Esophagus mucosa (tissue), 1 donor: Measurements from ENCODE around the gene TFF1. TPM values are rescaled to one million over a fixed set of nuclear protein-coding genes. Genes with fewer than 3 reads are reported as not detected.
"Not testable (repeated sequence)": the region's sequence is repeated elsewhere in the genome, so short reads cannot be mapped to it uniquely, and the experiment has no call there.

Source experiments
- ATAC-seq: fragments of 200-7000 bp; cut with Tn5 transposase; one replicate; pipeline ENCODE4 v1.9.1; 2020
- total RNA-seq: library from RNA; stranded (reverse); gene quantifications from one replicate; pipeline ENCODE4 v1.2.4, GENCODE V29; 2023
- donor health status: DM: yes; HTN: yes; CAD: no.

TFF1 gene
- not detected for total RNA-seq

- ATAC-seq: peak; percentile 36
These were observed at the start of gene TFF1 for GRCh38 chr21:42366292-42367010. Gene TFF1, minus strand, starts transcription at chr21:42366535. Its CDS starts 40 bp downstream, at chr21:42366495.

DNA sequence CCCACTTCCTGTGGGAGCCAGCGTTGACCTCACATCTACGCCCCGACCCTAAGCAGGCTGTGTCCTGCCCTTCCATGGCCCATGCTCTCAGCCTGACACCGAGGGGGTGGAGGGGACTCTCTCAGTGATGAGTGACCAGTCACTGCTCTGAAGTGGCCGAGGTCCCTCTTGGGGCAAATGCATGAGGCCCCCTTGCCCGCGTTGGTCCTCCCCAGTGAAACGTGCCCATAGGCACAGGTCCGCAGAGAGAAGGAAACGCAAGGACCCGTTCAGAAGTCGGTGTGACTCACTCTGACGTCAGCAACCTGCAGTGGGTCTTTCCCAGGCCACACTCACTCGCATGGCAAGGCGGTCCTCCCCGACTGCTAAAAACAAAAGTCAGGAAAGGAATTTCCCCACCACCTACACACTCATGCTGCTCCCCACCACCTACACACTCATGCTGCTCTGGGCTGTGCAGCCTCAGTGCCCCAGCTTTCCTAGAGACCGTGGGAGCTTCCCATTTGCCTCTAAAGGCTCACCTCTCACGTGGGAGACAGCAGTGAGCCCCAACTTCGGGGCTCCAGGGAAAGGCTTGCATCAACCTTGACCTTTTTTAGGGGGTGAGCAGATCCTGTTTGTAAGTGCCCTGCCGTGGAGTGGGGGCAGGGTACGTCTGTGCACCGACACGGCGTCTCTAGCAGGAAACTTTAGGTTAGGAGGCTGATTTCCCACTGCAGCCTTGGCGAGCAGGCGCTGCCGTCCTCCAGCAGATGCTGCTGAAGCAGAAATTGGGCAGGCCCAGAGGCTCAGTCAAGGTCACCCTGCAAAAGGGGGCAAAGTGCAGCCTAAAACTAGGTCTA, 48.8 kb upstream of the TFF1 start:
- peak; percentile 62 for ATAC-seq

GRCh38 chr21:42414553-42414927, 48.2 kb upstream of the TFF1 start:
- no peak for ATAC-seq

GRCh38 chr21:42414066-42414465, 47.7 kb upstream of the TFF1 start:
- ATAC-seq: no peak

- ATAC-seq: no peak
These were observed 47.2 kb upstream of the TFF1 start for GRCh38 chr21:42413500-42413899.

GRCh38 chr21:42413093-42413492, 46.8 kb upstream of the TFF1 start:
- ATAC-seq: no peak

GRCh38 chr21:42412636-42412933, 46.2 kb upstream of the TFF1 start:
- no peak for ATAC-seq

GRCh38 chr21:42411891-42412635, 45.7 kb upstream of the TFF1 start:
- ATAC-seq: no peak

- ATAC-seq: peak; percentile 8
These were observed 45.0 kb upstream of the TFF1 start for GRCh38 chr21:42411197-42411869.

GRCh38 chr21:42409366-42409765, 43.0 kb upstream of the TFF1 start:
- ATAC-seq: no peak

DNA sequence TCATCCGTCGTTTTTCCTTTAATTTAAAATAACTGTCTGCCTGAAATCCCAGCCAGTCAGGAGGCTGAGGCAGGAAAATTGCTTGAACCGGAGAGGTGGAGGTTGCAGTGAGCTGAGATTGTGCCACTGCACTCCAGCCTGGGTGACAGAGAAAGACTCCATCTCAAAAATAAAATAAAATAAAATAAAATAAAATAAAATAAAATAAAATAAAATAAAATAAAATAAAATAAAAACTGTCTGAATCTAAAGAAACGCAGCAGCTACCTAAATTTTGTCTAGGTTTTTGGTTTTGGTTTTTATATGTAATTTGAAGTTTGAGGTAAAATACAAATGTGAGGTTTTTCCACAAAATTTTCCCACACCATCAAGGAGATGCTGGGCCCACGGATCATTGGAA, 42.4 kb upstream of the TFF1 start:
- ATAC-seq: not testable (repeated sequence)

GRCh38 chr21:42407476-42407875, 41.1 kb upstream of the TFF1 start:
- ATAC-seq: no peak

- ATAC-seq: no peak
These were observed 40.5 kb upstream of the TFF1 start for GRCh38 chr21:42406866-42407265.

GRCh38 chr21:42406201-42406621, 39.9 kb upstream of the TFF1 start:
- ATAC-seq: no peak

DNA sequence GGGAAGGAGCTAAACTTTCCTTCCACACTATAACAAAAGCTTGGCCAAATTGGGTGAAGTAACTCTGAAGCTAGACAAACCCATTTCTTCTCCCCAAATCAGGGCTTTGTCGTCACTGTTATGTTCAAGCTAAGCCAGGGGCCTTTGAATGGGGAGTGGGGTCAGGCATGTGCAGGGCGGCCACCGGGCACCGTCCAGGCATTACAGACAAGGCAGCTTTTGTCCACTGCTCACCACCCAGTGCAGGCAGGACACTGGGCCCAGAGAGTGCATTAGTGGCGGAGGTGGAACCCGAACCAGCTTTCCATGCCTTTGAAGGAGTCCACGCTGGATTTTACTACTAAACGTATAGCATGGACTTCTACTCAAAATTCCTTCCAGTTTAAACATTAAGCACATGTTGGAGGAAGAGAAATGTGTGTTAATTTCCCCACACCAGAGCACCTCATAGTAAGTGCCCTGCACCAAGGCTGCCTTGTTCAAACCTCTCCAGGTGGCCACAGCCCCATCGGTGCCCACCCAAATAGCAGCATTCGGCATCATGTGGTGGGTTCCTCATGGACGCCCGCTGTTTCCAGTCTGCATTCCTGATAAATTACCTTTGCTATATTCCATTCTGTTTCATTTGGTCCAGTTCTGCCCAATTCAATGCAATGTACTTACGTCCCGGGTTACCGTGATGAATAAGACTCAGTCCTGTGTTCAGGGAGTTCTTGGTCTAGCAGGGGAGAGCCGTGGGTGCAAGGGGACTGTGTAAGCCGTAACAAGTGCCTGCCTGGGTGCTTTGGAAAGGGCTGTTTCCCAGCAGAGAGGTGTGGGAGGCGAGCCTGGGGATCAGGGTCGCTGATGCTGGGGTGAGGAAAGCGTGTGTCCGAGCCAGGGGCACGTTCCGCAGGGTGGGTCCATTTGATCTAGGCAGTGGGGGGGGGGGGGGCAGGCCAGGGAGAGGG, 39.0 kb upstream of the TFF1 start:
- ATAC-seq: no peak

DNA sequence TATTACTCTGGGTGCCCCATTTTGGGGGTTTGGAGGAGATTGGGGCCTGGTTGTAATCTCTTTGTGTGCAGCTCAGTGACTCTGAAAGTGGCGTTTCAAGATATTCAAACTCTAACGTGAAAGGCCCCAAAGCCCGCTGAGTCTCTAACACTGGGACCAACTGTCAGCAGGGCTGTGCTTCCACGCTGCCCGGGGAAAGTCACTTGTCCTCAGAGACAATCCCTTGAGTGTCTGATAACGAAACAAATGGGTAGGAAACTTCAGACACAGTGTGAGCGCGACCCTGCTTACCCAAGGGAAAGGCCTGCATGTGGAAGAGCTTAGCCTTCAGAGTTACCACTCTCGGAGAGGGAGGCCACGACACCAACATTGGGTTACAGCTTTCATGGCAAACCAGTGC, 38.2 kb upstream of the TFF1 start:
- ATAC-seq: no peak

- peak; percentile 32 for ATAC-seq
These were observed 37.4 kb upstream of the TFF1 start, which contains the start of gene UBASH3A for GRCh38 chr21:42403611-42404231. Gene UBASH3A, plus strand, starts transcription at chr21:42403902. Its CDS starts 44 bp downstream, at chr21:42403946.

DNA sequence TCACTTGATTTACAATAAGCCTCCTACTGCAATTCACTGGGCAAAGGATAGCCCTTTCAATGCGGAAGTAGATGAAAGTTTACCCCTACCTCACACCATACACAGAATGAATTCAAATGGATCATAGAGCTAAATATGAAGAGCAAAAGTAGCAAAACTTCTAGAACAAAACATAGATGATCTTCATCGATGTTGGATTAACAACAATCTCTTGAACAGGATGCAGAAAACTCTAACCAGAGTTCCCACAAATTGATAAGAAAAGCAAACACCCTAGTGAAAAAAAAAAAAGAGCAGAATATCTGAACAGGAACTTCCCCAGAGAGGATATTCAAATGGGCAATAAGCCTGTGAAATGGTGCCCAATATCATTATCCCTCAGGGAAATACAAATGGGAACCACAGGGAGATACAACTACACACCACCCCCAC, 35.5 kb upstream of the TFF1 start:
- no peak for ATAC-seq

GRCh38 chr21:42401154-42401553, 34.8 kb upstream of the TFF1 start:
- ATAC-seq: no peak

DNA sequence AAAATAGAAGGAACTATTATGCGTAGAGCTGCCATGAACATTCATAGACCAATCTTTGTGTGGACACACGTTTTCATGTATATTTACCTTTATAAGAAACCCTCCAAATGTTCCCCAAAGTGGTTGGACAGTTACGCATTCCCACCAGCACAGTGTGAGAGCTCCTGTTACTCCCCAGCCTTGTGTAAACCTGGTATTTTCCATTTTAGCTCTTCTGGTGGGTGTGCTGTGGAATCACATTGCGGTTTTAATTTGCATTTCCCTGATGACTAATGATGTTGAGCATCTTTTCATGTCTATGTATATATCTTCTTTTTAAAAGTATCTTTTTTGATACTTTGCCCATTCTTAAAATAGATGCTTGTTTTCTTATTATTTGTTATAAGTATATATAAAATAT, 34.2 kb upstream of the TFF1 start:
- ATAC-seq: no peak

DNA sequence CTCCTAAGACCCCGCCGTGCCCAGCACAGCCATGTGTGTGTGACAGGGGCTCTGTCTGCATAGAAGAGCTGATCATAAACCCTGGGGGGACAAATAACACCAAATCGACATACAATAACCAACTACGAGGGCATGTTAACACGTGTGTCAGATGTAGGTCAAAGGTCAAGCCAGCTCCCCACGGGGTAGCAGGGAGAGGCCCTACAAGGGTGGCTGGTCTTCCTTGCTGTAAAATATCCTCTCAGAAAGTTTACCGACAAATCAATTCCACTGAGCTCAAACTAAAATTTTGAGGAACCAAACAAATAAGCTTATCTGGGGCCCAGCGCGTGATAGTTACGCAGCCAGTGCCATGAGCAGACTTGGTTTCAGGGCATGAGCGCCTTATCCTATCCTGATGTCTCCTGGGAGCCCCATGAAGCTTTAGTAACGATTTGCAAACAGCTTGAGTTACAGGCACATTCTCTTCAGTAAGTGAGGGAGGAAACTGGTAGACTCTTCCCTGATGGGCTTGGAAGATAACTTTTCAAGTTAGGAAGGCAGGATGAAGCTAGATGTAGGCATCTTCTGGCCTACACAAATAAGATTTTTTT, 32.2 kb upstream of the TFF1 start:
- no peak for ATAC-seq
